Activated CD8-positive, alpha-beta memory T cell treated with anti-CD3 and anti-CD28 coated beads, Interleukin-2, amount 50 U/mL, for 1 hour (primary cell): ENCODE results near the gene PLCE1.

Experiments used
- DNase-seq: peaks from one replicate; pipeline ENCODE4 v3.0.0-alpha.2; 2020; ENCODE audit errors: extremely low read depth

PLCE1 gene

DNA sequence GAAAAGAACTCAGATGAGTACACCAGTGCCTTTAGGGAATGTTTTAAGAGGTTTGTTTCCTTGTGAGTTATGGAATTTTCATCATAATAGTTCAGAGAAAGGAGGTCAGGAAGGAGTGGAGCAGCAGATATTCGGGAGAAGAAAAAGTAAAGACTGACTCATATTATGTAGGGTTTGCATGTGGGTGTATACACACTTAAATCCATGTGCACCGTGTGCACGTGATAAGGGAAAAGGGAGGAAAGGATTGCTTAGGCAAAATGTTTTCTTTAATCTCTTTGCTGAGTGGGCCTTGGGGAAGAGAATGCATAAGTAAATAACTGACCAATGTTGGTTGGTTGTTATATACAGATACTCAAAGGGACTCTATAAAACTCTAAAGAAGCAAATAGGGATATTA is 30.2 kb downstream of the PLCE1 start:
- no peak for DNase-seq

DNA sequence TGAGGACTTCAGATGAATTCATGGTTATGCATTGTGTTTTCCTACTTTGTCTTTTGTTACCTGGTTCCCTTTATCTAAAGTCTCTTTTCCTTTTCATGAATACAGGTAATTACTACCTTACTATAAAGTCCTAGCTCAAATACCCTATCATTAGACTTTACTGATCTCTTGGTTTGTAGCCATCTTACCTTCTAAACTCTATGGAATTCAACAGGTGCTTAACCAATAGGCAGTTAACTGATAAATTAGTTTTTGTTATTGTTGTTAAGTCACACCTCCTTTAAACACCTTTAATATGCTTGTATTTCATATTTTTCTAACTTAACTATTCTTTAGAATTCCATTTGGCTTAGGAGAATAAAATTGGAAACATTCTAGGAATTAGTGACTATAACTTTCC is 30.7 kb downstream of the PLCE1 start:
- no peak for DNase-seq

DNA sequence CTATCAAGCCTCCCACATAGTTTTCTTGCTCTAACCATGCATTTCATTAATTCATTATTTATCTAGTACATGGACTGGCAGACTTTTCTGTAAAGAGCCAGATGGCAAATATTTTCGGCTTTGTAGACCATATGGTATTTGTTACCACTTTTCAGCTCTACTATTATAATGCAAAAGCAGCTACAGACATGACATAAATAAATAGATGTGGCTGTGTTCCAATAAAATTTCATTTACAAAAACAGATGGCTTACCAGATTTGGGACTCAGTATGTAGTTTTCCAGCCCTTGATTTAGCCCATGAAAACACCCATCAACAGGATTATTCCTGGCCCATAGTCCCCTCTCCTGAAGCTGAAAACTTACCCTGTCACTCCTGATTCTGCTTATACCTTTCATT is 32.1 kb downstream of the PLCE1 start:
- DNase-seq, result no peak

DNA sequence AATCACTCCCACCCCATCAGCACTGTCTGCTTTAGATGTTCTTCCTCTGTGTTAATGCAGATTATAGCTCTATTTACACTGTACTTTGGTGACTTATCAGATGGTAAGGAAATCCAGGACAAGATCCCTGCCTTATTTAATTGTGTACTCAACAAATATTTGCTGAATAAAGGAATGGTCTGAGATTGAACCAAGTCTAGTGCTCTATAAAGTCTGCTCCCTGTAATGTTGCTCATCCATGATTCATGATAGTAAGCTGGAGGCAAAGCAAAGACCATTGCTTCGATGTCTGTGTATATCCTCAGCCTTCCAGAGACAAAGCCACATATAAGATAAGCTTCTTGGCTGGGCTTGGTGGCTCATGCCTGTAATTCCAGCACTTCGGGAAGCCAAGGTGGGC is 33.5 kb downstream of the PLCE1 start:
- DNase-seq, result no peak

DNA sequence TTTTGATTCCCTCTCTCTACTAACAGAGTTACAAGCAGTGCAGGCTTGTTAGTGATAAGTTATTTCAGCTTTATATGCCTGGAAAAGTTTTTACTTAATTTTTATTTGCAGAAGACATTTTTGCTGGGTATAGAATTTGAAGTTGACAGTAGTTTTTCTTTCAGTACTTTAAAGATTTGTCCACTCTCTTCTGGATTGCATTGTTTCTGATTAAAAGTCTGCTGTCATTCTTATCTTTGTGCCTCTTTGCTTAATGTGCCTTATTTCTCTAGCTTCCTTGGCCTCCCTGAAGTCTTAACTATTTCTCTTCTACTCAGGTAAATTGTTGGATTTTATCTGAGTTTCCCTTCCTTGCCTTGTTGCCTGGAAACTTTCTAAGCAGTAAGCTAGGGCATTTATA is 36.2 kb downstream of the PLCE1 start:
- no peak for DNase-seq

DNA sequence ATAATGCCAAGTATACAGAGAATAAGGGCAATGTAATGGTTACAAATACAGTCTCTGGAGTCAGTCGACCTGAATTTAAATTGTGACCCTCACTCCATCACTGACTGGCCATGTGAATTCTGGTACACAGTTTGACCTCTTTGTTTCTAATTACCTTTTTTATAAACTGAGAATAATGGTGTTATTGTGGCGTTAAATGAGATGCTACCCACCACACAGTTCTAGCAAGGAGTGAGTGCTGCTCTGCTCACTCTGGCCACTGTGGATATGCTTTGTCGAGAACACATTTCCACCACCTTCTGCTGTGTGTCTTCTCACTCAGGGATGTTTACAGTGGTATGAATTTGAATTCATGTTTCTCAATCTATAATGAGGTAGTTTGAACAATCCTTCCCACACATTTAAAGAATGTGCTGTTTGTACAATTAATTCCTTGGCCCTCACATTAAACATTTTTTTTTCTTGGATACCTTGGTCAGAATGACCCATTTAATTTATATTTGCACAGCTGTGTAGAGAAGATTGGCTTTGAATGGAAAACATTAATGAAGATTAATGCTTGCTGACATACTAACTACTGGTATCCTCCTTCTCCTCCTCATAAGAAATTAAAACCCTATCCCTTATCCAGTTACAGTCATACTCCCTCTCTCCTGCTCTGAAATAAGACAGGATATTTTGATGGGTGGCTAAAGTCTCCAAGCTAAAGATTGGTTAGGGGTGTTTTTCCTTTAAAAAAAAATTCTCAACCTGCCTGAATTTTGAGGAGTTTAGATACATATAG is 42.4 kb downstream of the PLCE1 start:
- DNase-seq, result no peak

DNA sequence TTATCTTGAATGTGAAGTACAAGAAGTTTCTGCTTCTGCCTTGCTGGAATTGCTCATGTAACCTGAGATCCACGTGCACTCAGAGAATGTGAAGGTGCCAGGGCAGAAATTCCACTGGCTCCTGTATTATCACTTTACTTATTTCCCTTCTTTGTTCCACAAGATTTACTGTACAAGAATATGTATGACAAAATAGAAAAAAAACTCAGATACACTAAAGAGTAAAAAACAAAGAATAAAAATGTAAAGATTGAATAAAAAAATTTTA is 43.0 kb downstream of the PLCE1 start:
- DNase-seq, result no peak

DNA sequence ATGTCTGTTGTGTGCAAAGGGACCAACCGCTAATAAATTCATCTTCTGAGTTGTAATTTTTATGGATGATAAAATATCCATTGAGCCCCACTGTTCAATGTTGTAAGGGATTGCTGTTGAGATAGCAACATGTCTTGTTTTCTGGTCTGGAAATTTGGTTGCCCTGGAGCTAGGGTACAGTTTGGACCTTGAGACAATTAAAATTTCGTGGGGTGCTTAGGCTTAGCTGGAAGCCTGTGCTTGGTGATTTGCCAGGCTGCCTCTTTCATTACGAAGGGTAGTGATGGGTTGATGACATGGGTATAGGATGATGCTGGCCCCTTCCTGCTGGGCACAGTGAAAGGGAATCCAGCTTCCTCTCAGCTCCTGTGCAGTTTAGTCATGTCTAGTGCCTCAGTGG is 43.6 kb downstream of the PLCE1 start:
- no peak for DNase-seq

DNA sequence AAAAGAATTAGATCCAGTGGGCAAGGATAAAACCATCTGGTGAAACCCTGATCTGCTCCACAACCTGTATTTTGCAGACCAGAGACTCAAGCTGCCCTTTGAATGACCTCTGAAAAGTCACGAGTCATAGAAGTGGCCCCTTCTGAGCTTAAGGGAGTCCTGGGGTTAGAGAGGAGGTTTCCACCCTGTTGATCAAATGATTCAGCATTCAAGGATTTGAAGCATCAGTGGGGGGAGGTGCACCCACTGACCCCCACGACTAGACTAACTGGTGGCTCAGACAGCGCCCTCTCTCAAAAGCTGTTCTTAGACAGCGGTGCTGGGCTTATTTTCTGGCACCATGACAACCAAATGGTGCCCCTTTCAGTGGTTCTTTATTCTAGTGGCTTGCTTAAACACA is 44.3 kb downstream of the PLCE1 start:
- no peak for DNase-seq

DNA sequence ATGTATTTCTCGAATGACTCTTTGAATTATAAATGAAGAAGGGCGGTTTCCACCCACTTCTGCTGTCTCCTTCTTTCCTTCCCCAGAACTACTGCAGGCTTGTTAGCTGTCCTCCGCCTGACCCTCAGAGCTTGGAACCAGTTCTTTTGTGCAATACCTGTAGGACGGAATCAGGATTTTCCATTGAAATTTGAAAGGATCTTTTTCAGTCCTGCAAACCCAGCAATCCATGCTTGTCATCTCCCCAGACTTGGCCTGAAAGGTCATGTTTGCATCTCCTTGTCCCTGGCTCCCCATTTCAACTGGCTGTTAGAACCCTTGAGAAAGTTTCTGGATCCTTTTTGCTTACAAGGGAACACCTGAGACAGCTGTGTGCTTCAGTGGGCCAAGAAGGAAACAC is 47.5 kb downstream of the PLCE1 start:
- DNase-seq, result no peak

DNA sequence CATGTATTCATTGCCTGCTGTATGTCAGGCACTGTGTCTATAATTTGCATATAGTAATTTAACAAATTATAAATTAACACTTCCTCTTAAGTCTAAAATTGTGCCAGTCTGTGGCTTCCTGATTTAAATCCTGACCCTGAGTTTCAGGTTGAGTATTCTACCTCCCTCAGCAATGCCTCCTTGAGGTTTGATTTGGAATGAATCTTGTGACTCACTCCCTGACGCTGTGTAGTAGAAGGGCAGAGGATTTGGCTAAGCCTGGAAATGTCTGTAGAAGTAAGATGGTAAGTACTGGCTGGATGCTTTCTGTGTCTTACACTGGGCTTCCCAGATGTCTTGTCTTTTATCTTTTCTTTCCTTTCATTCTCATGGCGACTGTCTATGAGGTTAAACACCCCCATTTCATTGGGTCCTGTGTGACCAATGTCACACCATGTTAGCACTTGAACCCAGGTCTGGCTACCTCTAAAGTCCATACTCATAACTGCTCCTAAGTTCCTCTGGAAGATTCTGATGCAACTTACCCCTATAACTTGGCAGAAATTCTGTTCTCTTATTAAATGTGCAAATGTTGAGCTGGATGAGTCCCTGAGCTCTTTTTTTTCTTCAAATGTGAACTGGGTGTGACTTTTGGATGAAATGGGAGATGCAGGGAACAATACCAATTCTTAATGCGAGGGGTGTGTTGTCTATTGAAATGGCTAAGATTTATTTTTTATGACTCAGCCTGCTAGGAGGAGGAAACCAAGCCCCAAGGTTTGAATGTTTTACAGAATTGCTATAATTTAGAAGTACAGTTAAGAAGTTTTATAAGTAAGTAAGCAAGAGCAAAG is 48.5 kb downstream of the PLCE1 start:
- no peak for DNase-seq

DNA sequence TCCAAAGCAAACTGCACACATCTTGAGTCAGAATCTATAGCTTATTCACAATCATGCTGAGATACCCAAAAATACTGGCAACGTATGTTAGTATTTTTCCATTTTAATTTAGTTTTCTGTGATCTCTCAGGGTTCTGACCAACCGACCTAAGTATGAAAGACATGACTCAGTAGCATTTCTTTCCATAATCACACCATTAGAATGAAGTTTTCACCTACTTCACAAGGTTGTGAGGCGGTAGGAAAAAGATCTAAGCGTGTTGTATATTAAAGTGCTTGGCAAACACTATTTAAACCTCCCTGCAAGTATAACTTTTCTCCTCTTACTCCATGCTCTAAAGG is 49.1 kb downstream of the PLCE1 start:
- DNase-seq, result no peak
